Right lobe of liver (tissue), 4 donors: Measurements from ENCODE around the gene APP.

Experiments used
- CTCF ChIP-seq, 4 donors: fragments of 200-600 bp in 3 of 4; fragments of 450-650 bp in 1 of 4; IDR thresholded peaks; one replicate each; pipeline versions ENCODE4 v1.5.1 to v1.8.0; 2016 to 2022; ENCODE audit warnings: antibody characterized with exemption in 4 of 4, mild to moderate bottlenecking in 2 of 4
- POLR2A ChIP-seq: fragments of 450-650 bp; IDR thresholded peaks from one replicate; pipeline ENCODE4 v1.6.1; 2017; ENCODE audit warnings: antibody characterized with exemption, mild to moderate bottlenecking
- donor health status: DM: no; HTN: no; CAD: no.
- donor health status: DM: no; HTN: no; CAD: no.
- donor health status: DM: no; HTN: yes; CAD: no.

- peak; percentile 55 for TF ChIP-seq POLR2A
- TF ChIP-seq CTCF (IDR thresholded peaks at IDR 0.05): no peak
Measured at GRCh38 chr21:26169611-26170470, 729 bp downstream of the APP start.
